ENCODE results near the gene ULK1. TPM values are rescaled to one million over a fixed set of nuclear protein-coding genes. Genes with fewer than 3 reads are reported as not detected.

ULK1 gene
- total RNA-seq, 1 donor from 2014 or later = 30.8 TPM

DNA sequence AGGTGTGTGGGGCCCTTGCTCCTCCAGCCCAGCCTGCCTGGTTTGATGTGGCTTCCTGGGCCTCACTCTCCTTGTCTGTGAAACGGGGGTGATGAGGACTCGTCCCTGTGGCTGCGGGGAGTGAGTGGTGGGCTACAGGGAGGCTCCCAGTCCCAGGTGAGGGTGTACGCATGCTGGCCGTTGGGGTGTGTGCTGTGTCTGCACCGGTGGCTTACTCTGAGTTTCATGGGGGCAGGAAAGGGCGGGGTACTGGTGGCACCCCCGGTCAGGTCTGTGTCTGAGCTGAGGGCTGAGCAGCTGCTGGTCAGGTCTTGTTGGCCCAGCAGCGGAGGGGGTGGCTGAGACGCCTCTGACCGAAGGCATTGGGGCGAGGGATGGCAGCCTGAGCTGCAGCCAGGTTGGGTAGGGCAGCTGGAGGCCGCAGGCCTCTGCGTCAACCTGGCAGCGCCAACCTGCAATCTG lies 11.2 kb downstream of the ULK1 start:
- intact Hi-C loops (cut with micrococcal nuclease) = no loop called here

DNA sequence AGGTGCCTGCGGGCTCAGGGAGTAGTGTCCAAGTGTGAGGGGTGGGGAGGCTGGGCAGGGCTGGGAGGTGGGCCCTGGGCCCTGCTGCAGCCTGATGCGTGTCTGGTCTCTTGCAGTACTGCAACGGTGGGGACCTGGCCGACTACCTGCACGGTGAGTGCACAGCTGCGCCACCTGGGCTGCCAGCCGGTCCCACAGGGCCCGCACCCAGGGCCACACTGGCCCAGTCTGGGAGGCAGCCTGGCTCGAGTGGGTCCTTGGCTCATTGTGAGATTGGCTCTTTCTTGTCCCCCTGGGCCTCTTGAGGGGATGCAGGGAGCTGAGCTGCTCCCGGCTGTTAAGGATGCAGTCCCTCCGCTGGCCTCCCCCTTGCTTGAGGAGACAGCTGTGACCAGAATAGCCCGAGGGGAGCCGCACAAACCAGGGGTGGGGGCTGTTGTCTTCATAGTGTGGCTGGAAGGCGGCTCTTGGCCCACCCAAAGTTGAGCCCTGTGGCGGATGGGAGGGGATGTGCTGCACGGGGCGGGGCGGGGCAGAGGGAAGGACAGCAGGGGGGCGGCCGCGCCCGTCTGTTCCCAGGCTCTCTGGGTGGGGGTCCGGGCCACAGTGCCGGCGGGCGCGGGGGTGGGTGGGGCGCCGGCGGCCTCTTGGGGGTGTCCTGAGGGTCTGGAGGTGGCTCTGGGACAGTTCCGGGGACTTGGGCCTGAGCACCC lies 13.1 kb downstream of the ULK1 start:
- intact Hi-C loops (cut with micrococcal nuclease) = no loop called here

DNA sequence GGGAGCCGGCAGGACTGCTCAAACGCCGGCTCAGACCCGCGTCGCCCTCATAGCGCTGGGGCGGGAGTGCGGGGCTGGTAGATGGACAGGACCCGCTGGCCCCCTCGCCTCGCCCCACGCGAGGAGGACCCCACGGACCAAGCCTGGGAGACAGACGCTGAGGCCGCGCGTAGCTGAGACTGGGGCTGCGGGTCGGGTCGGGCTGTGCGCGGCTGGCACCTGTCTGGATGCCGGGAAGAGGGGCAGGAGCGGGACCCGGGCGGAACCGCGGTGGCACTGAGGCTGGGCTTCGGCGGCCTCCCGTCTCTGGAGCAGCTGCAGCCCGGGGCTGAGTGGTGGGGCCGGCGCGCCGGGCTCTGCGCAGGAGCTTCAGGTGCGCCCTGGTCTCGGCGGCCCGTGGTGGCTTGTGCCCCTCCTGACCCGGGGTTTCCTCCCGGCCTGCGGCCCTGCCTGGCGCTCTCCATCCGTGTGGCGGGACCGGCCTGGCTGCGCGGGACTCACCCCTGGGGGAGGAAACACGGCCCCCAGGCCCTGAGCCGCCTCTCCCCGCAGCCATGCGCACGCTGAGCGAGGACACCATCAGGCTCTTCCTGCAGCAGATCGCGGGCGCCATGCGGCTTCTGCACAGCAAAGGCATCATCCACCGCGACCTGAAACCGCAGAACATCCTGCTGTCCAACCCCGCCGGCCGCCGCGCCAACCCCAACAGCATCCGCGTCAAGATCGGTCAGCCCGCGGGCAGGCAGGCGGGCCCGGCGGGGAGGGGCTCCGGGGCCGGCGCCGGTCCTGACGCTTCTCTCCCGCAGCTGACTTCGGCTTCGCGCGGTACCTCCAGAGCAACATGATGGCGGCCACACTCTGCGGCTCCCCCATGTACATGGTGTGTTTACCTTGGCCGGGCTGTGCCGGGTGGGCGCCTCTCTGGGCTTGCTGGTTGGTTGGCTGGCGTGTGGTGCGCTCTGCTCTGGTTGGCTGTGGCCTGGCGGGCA lies 14.0 kb downstream of the ULK1 start:
- intact Hi-C loops (cut with micrococcal nuclease) = no loop called here

DNA sequence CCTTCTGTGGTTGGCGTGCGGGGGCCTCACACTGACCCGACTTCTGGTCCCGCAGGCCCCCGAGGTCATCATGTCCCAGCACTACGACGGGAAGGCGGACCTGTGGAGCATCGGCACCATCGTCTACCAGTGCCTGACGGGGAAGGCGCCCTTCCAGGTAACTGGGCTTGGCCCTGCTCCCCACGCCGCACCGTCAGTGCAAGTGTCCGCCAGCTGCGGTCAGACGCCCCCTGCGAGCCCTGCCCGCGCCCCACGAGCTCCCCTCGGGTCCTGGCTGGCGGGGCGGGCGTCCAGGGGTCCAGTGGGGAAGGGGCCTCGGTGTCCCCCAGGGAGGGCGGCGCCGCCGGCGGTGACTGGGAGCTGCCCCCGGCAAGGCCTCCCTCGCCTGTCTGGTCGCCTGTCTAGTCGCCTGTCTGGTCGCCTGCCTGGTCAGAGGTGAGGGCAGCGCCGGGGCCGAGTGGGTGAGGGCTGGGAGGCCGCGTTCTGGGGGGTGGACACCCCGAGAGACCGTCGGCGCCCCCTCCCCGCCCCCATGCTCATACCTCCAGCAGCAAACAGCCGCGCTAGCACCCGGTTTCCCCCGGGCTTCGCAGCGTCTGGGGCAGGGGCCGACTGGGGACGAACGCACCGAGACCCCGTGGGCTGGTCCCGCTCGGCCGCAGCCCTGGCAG lies 14.8 kb downstream of the ULK1 start:
- intact Hi-C loops (cut with micrococcal nuclease) = no loop called here

DNA sequence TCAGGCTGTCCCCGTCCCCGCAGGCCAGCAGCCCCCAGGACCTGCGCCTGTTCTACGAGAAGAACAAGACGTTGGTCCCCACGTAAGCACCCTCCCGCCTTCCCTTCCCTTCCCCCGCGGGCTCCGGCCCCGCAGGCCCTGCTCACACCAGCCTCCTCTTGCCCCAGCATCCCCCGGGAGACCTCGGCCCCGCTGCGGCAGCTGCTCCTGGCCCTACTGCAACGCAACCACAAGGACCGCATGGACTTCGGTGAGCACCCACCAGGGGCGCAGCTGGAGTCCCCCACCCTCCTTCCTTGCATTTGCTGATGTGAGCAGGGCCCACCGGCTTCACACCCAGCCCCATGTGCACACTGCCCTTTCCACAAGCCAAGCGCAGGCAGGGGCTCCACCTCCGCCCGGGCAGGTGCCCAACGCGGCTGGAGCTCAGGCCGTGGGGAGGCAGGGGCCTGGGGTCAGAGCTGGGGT lies 15.4 kb downstream of the ULK1 start:
- intact Hi-C loops (cut with micrococcal nuclease) = no loop called here

DNA sequence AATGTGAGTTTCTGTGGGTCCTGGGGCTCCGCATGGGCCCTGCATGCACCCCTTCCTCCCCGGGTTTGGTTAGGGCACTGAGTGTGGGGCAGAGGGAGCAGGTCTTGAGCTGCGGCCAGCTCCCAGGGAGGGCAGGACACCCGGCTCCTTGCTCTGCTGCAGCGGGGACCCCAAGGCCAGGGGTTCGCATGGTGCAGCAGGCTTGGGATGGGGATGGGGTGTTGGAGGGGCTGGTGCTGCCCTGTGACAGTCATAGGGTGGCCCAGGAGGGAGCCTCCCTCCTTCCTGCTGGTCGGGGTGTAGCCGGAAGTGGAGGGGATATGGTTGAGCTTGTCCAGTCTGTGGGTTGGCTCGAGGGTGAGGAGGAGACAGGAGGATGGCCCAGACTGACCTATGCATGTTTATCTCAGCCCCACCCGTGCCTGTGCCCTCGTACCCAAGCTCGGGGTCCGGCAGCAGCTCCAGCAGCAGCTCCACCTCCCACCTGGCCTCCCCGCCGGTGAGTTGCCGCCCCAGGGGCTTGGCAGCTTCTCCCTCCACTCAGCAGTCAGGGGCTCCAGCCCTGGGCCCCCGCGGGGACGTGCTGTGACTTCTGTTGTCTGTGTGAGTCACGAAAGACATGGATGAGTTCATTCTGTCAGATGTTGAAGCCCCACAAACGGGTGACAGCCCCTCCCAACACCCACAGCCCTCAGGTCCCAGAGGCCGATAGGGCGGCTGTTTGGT lies 16.0 kb downstream of the ULK1 start:
- intact Hi-C loops (cut with micrococcal nuclease) = no loop called here

DNA sequence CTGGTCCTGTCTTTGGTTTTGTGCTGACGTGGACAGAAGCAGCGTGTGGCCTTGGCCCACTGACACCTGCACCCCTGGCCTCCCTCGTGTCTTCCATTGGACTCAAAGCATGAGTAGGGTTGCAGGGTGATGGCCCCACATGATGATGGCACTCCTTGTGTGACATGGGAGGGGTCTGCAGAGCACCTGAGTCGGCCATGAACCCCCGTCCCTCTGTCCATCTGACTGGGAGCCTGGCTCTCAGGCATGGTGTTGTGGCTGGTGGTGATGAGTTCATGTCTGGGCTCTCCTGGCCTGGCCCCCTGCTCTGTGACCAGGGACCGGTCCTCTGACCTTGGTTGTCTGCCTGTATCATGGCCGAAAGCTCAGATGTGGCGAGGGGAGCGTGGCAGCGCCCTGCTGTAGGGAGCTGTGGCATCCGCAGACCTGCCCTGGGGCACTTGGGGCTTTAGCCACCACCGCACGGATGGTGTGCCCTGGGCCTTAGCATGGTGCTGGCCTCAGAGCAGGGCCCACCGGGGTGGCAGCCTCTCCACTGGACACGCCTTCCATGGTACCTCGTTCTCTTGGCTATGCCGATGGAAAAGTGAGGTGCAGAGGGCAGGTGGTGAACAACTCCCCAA lies 16.7 kb downstream of the ULK1 start:
- intact Hi-C loops (cut with micrococcal nuclease) = no loop called here

DNA sequence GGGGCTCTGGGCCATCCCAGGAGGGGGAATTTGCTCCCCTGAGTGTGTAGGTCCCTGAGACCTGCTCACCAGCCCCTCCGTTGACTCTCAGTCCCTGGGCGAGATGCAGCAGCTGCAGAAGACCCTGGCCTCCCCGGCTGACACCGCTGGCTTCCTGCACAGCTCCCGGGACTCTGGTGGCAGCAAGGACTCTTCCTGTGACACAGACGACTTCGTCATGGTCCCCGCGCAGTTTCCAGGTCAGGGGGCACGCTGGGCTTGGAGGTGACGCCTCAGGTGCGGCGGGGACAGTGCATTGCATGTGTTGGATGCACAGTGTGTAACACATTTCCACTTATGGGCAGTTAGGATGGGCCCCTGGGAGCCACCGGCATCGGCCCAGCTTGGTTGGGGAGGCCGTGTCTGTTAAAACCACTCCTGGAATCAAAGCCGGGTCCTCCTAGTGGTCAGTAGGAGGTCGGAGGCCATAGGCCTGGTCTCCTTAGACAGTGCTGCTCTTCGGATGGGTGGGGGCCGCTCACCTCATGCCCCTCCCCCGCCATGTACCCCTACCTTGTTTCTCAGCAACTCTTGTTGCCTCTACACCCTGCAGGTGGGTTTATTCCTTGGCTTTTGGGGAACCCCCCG lies 17.5 kb downstream of the ULK1 start:
- intact Hi-C loops (cut with micrococcal nuclease) = no loop called here

DNA sequence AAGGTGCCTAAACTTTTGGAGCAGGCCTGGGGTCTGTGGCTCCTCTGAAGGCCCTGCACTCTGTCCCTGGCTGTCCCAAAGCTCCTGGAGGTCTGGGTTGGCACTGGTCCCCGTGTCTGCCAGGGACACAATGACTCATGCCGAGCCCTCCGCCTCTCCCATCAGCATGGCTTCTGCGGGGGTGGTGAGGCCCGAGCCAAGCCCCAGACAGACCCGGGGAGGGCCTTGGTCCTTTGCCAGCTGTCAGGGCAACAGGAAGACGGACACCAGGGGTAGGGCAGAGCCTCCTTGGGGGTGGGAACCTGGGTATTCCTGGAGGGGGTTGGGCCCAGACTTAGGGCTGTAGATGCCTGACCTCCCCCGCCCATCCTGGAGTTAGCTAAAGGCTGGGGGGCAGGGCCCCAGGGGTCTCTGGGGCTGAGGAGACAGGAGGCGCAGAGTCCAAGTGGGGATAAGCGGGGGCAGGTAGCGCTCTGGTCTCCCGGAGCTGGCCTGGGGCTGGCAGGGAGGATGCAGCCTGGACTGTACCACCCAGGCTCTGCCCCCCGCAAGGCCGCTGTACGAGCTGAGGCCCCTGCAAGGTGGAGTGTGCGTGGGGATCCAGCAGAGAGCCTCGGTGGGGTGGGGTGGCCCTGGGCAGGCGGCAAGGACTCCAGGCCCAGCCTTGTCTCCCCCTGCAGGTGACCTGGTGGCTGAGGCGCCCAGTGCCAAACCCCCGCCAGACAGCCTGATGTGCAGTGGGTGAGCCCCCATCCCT lies 18.3 kb downstream of the ULK1 start:
- intact Hi-C loops (cut with micrococcal nuclease) = no loop called here

DNA sequence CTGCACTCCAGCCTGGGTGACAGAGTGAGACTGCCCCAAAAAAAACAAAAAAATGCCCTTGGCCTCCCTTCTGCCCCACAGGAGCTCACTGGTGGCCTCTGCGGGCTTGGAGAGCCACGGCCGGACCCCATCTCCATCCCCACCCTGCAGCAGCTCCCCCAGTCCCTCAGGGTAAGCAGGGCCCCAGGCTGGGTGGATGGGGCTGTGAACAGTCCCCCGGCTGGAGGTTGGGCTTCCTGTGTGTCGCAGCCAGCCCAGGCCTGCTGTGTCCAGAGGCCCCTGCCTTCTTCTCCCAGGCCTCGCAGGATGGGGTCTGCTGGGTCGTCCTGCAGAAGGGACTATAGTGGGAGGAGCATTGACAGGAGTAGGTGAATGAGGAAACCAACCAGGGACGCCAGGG lies 19.2 kb downstream of the ULK1 start:
- intact Hi-C loops (cut with micrococcal nuclease) = no loop called here

DNA sequence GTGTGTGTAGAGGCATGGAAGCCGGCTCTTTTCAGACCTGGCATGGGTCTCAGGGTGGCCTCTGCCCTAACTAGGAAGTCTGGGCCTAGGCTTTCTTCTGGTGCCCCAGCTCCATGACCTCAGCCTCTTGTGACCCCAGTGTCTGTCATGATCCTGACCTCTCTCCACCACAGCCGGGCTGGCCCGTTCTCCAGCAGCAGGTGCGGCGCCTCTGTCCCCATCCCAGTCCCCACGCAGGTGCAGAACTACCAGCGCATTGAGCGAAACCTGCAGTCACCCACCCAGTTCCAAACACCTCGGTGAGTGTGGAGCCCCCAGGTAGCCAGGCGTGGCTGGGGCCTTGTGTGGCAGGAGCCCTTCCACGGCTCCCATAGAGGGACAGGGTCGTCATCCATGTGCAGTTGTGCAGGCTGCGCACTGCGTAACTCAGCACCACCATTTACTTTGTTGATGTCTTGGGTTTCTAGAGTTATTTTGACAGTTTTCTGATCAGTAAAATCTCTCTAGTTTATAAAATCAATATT lies 19.8 kb downstream of the ULK1 start:
- intact Hi-C loops (cut with micrococcal nuclease) = no loop called here

DNA sequence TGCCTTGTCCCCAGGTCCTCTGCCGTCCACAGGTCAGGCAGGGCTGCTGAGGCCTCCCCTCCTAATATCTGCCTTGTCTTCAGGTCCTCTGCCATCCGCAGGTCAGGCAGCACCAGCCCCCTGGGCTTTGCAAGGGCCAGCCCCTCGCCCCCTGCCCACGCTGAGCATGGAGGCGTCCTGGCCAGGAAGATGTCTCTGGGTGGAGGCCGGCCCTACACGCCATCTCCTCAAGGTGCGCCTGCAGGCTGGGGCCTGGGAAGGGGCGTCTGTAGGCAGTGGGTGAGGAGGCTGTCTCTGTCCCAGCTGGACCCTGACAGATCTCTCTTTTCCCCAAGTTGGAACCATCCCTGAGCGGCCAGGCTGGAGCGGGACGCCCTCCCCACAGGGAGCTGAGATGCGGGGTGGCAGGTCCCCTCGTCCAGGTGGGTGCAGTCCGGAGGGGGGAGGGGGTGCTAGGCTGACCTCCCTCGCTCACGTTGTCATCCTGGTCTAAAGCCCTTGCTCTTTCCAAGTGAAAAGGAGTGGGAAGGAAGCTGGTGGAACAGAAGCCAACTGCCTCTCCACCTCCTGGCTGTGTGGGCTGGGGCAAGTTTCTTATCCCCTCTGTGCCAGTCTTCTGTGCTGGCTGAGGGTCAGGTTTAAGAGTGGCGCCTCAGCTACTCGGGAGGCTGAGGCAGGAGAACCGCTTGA lies 20.7 kb downstream of the ULK1 start:
- intact Hi-C loops (cut with micrococcal nuclease) = no loop called here

DNA sequence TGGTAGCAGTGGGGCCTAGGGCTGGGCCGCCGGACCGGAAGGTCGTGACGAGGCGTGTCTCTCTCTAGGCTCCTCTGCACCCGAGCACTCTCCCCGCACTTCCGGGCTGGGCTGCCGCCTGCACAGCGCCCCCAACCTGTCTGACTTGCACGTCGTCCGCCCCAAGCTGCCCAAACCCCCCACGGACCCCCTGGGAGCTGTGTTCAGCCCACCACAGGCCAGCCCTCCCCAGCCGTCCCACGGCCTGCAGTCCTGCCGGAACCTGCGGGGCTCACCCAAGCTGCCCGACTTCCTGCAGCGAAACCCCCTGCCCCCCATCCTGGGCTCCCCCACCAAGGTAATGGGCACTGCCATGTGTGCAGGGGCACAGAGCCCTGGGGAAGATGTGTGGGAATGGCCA lies 21.4 kb downstream of the ULK1 start:
- intact Hi-C loops (cut with micrococcal nuclease) = no loop called here

DNA sequence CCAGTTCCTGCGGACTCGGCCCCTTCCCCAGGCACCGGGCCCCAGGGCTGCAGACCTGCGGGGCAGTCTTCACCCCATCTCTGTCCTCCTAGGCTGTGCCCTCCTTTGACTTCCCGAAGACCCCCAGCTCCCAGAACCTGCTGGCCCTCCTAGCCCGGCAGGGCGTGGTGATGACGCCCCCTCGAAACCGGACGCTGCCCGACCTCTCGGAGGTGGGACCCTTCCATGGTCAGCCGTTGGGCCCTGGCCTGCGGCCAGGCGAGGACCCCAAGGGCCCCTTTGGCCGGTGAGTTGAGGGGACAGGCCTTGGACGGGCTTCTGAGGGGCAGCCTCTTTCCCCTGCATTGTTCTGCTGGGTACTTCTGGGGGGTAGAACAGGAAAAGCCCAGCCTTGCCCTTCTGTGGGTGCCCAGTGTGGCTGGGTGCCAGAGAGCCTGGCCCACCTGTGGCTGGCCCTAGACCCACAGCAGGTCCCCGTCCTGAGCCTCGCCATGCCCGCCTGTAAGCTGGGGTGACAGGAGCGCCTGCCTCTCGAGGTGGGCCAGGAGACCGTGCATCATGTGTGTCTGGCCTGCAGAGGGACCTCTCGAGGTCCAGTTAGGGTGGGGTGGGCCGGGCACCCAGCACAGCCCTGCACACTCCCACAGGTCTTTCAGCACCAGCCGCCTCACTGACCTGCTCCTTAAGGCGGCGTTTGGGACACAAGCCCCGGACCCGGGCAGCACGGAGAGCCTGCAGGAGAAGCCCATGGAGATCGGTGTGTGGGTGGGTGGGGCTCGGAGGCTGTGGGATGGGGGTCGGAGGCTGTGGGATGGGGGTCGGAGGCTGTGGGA lies 22.1 kb downstream of the ULK1 start:
- intact Hi-C loops (cut with micrococcal nuclease) = no loop called here

DNA sequence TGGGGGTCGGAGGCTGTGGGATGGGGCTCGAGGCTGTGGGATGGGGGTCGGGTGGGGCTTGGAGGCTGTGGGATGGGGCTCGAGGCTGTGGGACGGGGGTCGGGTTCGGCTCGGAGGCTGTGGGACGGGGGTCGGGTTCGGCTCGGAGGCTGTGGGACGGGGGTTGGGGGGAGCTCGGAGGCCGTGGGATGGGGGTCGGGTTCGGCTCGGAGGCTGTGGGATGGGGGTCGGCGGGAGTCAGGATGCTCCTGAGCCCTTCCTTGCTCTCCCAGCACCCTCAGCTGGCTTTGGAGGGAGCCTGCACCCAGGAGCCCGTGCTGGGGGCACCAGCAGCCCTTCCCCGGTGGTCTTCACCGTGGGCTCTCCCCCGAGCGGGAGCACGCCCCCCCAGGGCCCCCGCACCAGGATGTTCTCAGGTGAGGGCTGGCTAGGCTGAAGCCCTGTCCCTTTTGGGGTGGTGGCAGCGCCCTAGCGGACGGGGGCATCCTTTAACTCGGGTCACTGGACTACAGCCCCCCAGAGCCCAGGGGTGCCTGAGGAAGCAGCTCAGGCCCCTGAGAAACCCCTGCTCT lies 22.8 kb downstream of the ULK1 start:
- intact Hi-C loops (cut with micrococcal nuclease) = no loop called here

DNA sequence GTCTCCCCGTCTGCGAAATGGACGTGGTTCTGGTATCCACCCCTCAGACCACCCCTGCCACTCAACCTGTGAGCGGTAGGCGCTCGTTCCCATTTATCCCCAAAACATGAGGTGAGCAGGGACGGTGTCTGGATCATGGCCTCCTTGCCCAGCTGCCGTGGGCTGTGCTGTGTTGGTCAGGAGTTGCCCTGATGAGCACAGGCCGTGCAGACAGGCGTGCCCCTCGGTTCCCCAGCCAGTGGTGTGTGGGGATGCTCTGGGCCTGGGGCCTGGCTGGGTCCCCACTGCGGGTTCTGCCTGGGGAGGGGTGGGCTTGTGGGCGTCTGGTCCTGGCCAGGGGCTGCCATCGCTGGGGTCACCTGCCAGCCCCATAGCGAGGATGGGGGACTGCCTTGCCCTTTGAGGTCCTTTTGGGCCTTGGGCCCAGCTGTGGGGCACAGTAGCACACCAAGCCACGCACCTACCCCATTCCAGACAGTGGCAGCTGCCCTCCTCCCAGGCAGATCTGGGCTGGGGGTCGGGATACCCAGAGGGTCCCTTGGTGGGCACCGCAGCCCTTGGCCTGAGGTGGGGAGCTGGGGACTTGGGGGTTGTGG lies 23.4 kb downstream of the ULK1 start:
- intact Hi-C loops (cut with micrococcal nuclease) = no loop called here

All from T-helper 1 cell treated with Interleukin-12 subunit alpha and Interleukin-12 subunit beta and Interleukin-4 antibody, amounts not matched to agents 30 ng/mL and 1 ng/mL, for 36 hours (primary cell).